Endodermal cell (in vitro differentiated cells): ENCODE results near the gene VTI1A. TPM values are rescaled to one million over a fixed set of nuclear protein-coding genes. Genes with fewer than 3 reads are reported as not detected.

ENCODE experiments used
- DNase-seq: peaks from one replicate; pipeline ENCODE4 v3.0.0-alpha.2; 2017
- H3K27ac ChIP-seq: 2 replicates; pipeline ENCODE4 v1.5.1; 2013; ENCODE audit warnings: mild to moderate bottlenecking, low read depth, low read length, moderate library complexity
- H3K27me3 ChIP-seq: 2 replicates; pipeline ENCODE4 v1.6.1; 2013; ENCODE audit warnings: mild to moderate bottlenecking, low read length, moderate library complexity; ENCODE audit not compliant: insufficient read depth, control insufficient read depth, poor library complexity, severe bottlenecking
- H3K36me3 ChIP-seq: 2 replicates; pipeline ENCODE4 v1.7.0; 2013; ENCODE audit warnings: mild to moderate bottlenecking, low read length, moderate library complexity; ENCODE audit not compliant: control insufficient read depth, insufficient read depth
- H3K4me1 ChIP-seq: one replicate; pipeline ENCODE4 v1.7.0; 2013; ENCODE audit warnings: low read length; ENCODE audit not compliant: control insufficient read depth, insufficient read depth
- H3K4me3 ChIP-seq: 2 replicates; pipeline ENCODE4 v1.5.1; 2013; ENCODE audit warnings: mild to moderate bottlenecking, low read length, moderate library complexity
- H3K9ac ChIP-seq: 2 replicates; pipeline ENCODE4 v1.6.1; 2013; ENCODE audit warnings: mild to moderate bottlenecking, low read length, moderate library complexity; ENCODE audit not compliant: poor library complexity, severe bottlenecking; ENCODE audit errors: extremely low read depth
- H3K9me3 ChIP-seq: 2 replicates; pipeline ENCODE4 v1.6.1; 2013; ENCODE audit warnings: mild to moderate bottlenecking, low read length, moderate library complexity; ENCODE audit not compliant: control insufficient read depth
- H3K27ac Mint-ChIP-seq: 2 replicates; pipeline ENCODE4 v1.8.0; 2020; ENCODE audit warnings: mixed read lengths
- H3K27me3 Mint-ChIP-seq: 2 replicates; pipeline ENCODE4 v1.8.0; 2021; ENCODE audit warnings: mild to moderate bottlenecking, mixed read lengths; ENCODE audit not compliant: insufficient read depth
- H3K36me3 Mint-ChIP-seq: 2 replicates; pipeline ENCODE4 v1.8.0; 2020; ENCODE audit warnings: low read depth, mixed read lengths
- H3K4me1 Mint-ChIP-seq: 2 replicates; pipeline ENCODE4 v1.8.0; 2020; ENCODE audit warnings: mixed read lengths
- H3K4me3 Mint-ChIP-seq: 2 replicates; pipeline ENCODE4 v1.8.0; 2020; ENCODE audit warnings: mild to moderate bottlenecking, moderate library complexity, mixed read lengths
- H3K9me3 Mint-ChIP-seq: 2 replicates; pipeline ENCODE4 v1.8.0; 2020; ENCODE audit warnings: mild to moderate bottlenecking, mixed read lengths
- CTCF ChIP-seq: fragments of 200-600 bp; sonication (generic); conservative IDR thresholded peaks from 2 replicates; pipeline ENCODE4 v1.5.0; 2021; ENCODE audit warnings: antibody characterized with exemption, mild to moderate bottlenecking
- WGBS, 2 experiments: methylation state at CpG; one replicate each; pipeline versions ENCODE4 v1.1.5 to v1.1.7; 2013; ENCODE audit warnings: missing lambda C conversion rate in 2 of 2, mixed read lengths in 1 of 2; ENCODE audit not compliant: insufficient coverage in 1 of 2, insufficient read length in 1 of 2; 5-methylcytosine and 5-hydroxymethylcytosine counted together
- total RNA-seq, 2 donors: library from RNA; stranded (reverse); fragmentation: NEBNext Ultra II Directional in 1 of 2; extraction: Animal tissue kit (Norgen Biotek cat#: 25700) in 1 of 2; gene quantifications; 2 replicates in 1 of 2; 3 replicates in 1 of 2; pipeline ENCODE4 v1.2.1, GENCODE V29; 2021

VTI1A gene
- total RNA-seq, 2 donors from 2014 or later: 27.0 to 29.9 TPM

DNA sequence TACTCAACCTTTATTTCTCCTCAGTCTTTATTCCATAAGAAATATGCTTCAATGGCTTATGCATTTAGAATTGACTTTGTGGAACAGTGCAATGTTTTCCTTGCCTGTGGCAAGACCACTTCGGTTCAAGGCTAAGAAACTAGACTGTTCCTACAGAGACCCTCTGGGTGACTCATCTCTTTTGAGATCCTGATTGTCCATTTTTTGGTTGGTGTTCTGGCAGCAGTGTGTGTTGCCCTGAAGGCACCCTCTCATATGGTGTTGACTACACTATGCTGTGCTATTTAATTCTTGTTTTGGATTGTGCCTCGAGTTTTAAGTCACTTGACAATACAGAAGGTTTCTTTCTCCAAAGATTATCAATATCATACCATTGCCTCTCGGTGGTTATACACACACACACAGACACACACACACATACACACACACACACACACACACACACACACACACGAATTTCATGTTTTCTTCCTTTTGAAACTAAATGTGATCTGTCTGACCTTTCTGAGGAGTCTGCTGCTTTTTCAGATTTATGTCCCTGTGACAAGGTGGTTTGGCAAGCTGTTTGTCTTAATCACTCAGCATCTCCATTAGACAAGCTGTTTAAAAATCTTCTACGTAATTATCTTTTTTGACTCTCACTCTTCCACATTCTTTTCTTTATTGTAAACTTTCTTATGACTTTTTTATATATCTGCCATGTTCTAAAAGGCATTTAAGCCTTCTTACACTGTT, 187.2 kb downstream of the VTI1A start:
- no peak overlapping the region for H3K4me3 ChIP-seq
- peaks cover 1% of the 10 kb centered on the region for H3K36me3 Mint-ChIP-seq
- H3K27me3 ChIP-seq: no peaks in the 10 kb centered on the region
- no peaks in the 10 kb centered on the region for H3K27me3 Mint-ChIP-seq
- no peaks in the 10 kb centered on the region for H3K9me3 Mint-ChIP-seq
- no peaks in the 10 kb centered on the region for H3K9me3 ChIP-seq
- no peaks in the 10 kb centered on the region for H3K4me1 ChIP-seq
- TF ChIP-seq CTCF: no peak
- no peak overlapping the region for H3K4me3 Mint-ChIP-seq
- WGBS, 2 experiments: 86 to 89% methylated on average over 3 to 5 of the region's 5 CpGs
- no peak for DNase-seq
- no peak overlapping the region for H3K9ac ChIP-seq
- no peaks in the 10 kb centered on the region for H3K36me3 ChIP-seq
- peaks cover 16% of the 10 kb centered on the region for H3K4me1 Mint-ChIP-seq
- no peak overlapping the region for H3K27ac ChIP-seq
- H3K27ac Mint-ChIP-seq: no peak overlapping the region

GRCh38 chr10:112637901-112638300, 190.9 kb downstream of the VTI1A start:
- H3K27ac Mint-ChIP-seq: no peak overlapping the region
- no peaks in the 10 kb centered on the region for H3K9me3 Mint-ChIP-seq
- no peaks in the 10 kb centered on the region for H3K9me3 ChIP-seq

DNA sequence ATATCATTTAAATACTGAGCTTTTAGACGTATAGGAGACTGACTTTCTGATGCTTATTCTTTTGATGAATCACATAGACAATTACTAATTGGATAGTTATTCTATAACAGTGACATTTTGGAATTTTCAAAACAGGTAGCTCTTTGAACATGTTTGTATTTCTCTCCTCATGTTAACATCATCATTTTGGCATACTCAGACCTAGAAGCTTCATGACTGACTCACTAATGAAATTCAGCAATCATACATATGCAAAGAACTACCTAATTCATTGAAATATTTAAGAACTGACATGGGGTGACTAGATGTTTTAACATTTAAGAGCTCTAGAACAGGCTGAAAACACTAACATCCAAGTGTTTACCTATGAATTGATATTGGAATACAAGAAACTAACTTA, 192.3 kb downstream of the VTI1A start:
- Histone ChIP-seq H3K9ac (no peak overlapping the region), H3K9me3 (no peaks in the 10 kb centered on the region), H3K4me1 (no peaks in the 10 kb centered on the region), H3K27ac (no peak overlapping the region), H3K36me3 (no peaks in the 10 kb centered on the region), H3K27me3 (no peaks in the 10 kb centered on the region), H3K4me3 (no peak overlapping the region)
- WGBS, 2 experiments: 89% methylated on average over 1 of the region's 1 CpG; no CpG with 5 or more reads in 1 of the 2 experiments
- TF ChIP-seq CTCF: no peak
- Mint-ChIP-seq H3K4me1 (peaks cover 8% of the 10 kb centered on the region), H3K27ac (no peak overlapping the region), H3K4me3 (no peak overlapping the region), H3K36me3 (no peaks in the 10 kb centered on the region), H3K27me3 (no peaks in the 10 kb centered on the region), H3K9me3 (no peaks in the 10 kb centered on the region)
- DNase-seq: no peak

More at GRCh38 chr10:112637901-112638300, 190.9 kb downstream of the VTI1A start:
- WGBS, 2 experiments: 73 to 88% methylated on average over 2 to 3 of the region's 3 CpGs
- no peaks in the 10 kb centered on the region for H3K36me3 Mint-ChIP-seq
- peaks cover 16% of the 10 kb centered on the region for H3K4me1 Mint-ChIP-seq
- H3K27ac ChIP-seq: no peak overlapping the region
- no peaks in the 10 kb centered on the region for H3K27me3 Mint-ChIP-seq
- no peak overlapping the region for H3K4me3 ChIP-seq
- DNase-seq: no peak
- no peak overlapping the region for H3K9ac ChIP-seq
- H3K4me1 ChIP-seq: no peaks in the 10 kb centered on the region
- H3K27me3 ChIP-seq: no peaks in the 10 kb centered on the region
- H3K4me3 Mint-ChIP-seq: no peak overlapping the region
- no peaks in the 10 kb centered on the region for H3K36me3 ChIP-seq
- no peak for TF ChIP-seq CTCF
